Measurements from ENCODE around the gene S1PR1.

DNA sequence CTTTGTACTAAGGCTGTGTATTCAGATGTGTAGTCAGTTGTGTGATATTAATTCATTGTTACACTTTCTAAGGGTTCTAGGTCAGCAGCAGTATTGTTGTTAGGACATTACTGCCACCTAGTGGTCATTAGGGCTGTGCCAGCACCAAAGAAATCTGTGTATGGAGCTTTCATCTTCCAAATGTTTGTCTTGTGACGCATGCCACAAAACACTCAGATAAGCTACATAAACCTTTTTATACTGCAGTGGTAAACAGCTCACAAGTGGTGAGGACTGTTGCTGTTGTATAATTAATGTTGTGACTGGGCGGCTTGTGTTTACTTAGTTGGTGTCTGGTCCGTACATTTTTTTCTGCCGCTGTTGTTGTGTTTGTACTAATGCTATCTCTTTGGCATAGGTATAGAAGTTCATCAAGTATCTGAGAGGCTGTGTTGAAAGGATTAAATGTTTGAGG lies 51.7 kb downstream of the S1PR1 start:
- TF ChIP-seq, protein P1, sequence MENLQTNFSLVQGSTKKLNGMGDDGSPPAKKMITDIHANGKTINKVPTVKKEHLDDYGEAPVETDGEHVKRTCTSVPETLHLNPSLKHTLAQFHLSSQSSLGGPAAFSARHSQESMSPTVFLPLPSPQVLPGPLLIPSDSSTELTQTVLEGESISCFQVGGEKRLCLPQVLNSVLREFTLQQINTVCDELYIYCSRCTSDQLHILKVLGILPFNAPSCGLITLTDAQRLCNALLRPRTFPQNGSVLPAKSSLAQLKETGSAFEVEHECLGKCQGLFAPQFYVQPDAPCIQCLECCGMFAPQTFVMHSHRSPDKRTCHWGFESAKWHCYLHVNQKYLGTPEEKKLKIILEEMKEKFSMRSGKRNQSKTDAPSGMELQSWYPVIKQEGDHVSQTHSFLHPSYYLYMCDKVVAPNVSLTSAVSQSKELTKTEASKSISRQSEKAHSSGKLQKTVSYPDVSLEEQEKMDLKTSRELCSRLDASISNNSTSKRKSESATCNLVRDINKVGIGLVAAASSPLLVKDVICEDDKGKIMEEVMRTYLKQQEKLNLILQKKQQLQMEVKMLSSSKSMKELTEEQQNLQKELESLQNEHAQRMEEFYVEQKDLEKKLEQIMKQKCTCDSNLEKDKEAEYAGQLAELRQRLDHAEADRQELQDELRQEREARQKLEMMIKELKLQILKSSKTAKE (CRISPR knock-in tag; IDR thresholded peaks at IDR 0.05; ENCODE audit: borderline replicate concordance), result peak; percentile 34; the same call in 1 of the 2 replicates
- TF ChIP-seq JUN (CRISPR knock-in tag; IDR thresholded peaks at IDR 0.05), result no peak
- TF ChIP-seq MXI1 (IDR thresholded peaks at IDR 0.05; ENCODE audit: borderline replicate concordance, low read depth, low read length), result no peak
- TF ChIP-seq HMG20B (CRISPR knock-in tag; conservative IDR thresholded peaks at IDR 0.05), result no peak
- TF ChIP-seq SMC3 (IDR thresholded peaks at IDR 0.05; ENCODE audit: low read length), result peak; percentile 74
- TF ChIP-seq NR2F2 (IDR thresholded peaks at IDR 0.05; ENCODE audit: borderline replicate concordance, low read depth), result no peak
- no peak for TF ChIP-seq NFE2L1 (CRISPR knock-in tag; IDR thresholded peaks at IDR 0.05; ENCODE audit: borderline replicate concordance)
- TF ChIP-seq, protein P2, sequence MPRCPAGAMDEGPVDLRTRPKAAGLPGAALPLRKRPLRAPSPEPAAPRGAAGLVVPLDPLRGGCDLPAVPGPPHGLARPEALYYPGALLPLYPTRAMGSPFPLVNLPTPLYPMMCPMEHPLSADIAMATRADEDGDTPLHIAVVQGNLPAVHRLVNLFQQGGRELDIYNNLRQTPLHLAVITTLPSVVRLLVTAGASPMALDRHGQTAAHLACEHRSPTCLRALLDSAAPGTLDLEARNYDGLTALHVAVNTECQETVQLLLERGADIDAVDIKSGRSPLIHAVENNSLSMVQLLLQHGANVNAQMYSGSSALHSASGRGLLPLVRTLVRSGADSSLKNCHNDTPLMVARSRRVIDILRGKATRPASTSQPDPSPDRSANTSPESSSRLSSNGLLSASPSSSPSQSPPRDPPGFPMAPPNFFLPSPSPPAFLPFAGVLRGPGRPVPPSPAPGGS (CRISPR knock-in tag; IDR thresholded peaks at IDR 0.05), result no peak
- no peak for TF ChIP-seq PCBP2 (optimal IDR thresholded peaks at IDR 0.05; ENCODE audit: low read depth, low read length, poor library complexity, severe bottlenecking)
- no peak for TF ChIP-seq MAZ (IDR thresholded peaks at IDR 0.05; ENCODE audit: borderline replicate concordance, low read depth, low read length)
- TF ChIP-seq MAZ (CRISPR knock-in tag; IDR thresholded peaks at IDR 0.05; ENCODE audit: low read depth), result no peak
- TF ChIP-seq SRY (CRISPR knock-in tag; IDR thresholded peaks at IDR 0.05), result no peak
- no peak for TF ChIP-seq SRF (IDR thresholded peaks at IDR 0.05; ENCODE audit: low read depth, low read length)
